HepG2 (cell line): ENCODE data around the gene AP3D1. TPM values are rescaled to one million over a fixed set of nuclear protein-coding genes. Genes with fewer than 3 reads are reported as not detected.

Source experiments
- ATAC-seq: fragments of 200-7000 bp; cut with Tn5 transposase; 3 replicates; pipeline ENCODE4 v1.9.1; 2020; ENCODE audit warnings: mild to moderate bottlenecking, moderate library complexity
- BruUV-seq: library from RNA; stranded (reverse); fragments of 400-500 nt; replicated peaks from 2 replicates; lab custom pipeline; 2021; lab: Mats Ljungman, UMichigan
- CTCF ChIA-PET: fragments of 300-600 bp; formaldehyde crosslinking; extraction: SDS; loops from one replicate; lab custom pipeline; 2021; ENCODE audit warnings: low total read pairs, inconsistent platforms, low intra/inter-chr PET ratio; lab: Yijun Ruan, JAX
- POLR2A ChIA-PET: fragments of 350-600 bp; sonication (Branson Sonifier 250); formaldehyde crosslinking; loops from one replicate; lab custom pipeline; 2020; ENCODE audit warnings: antibody characterized with exemption, inconsistent platforms; lab: Yijun Ruan, JAX
- DNase-seq: peaks from one replicate; pipeline ENCODE4 v3.0.0-alpha.2; 2015; ENCODE audit warnings: low spot score
- FAIRE-seq: peaks from 3 replicates; lab custom pipeline; 2011; peaks lifted over from hg19 to GRCh38; lab: Jason Lieb, UNC
- H2AFZ ChIP-seq: one replicate; pipeline ENCODE4 v1.6.1; 2011; ENCODE audit warnings: low read length, inconsistent platforms
- H3K27ac ChIP-seq: fragments of 300-600 bp; 3 replicates; pipeline ENCODE4 v1.8.0; 2011; ENCODE audit warnings: mixed run types, mild to moderate bottlenecking, mixed read lengths, low read length, inconsistent platforms; ENCODE audit not compliant: insufficient read depth; ENCODE audit errors: extremely low read length
- H3K27me3 ChIP-seq, 2 experiments: fragments of 200-600 bp in 1 of 2; 2 replicates in 1 of 2; 3 replicates in 1 of 2; pipeline versions ENCODE4 v1.6.0 to v1.8.0; 2011; ENCODE audit warnings: low read length in 2 of 2, mild to moderate bottlenecking in 2 of 2, moderate library complexity in 2 of 2, inconsistent platforms in 1 of 2; ENCODE audit not compliant: insufficient read depth in 2 of 2, control insufficient read depth in 1 of 2
- H3K36me3 ChIP-seq, 2 experiments: fragments of 200-600 bp in 1 of 2; replicated peaks in 1 of 2; 2 replicates in 1 of 2; 3 replicates in 1 of 2; pipeline versions ENCODE4 v1.5.1 to v1.8.0; 2011; ENCODE audit warnings: low read length in 2 of 2, inconsistent platforms in 1 of 2; ENCODE audit not compliant: insufficient read depth in 2 of 2, control insufficient read depth in 1 of 2
- H3K4me1 ChIP-seq: 2 replicates; pipeline ENCODE4 v1.5.1; 2012; ENCODE audit warnings: low read length, inconsistent platforms; ENCODE audit not compliant: insufficient read depth
- H3K4me2 ChIP-seq: 2 replicates; pipeline ENCODE4 v1.6.0; 2011; ENCODE audit warnings: low read depth, low read length, inconsistent platforms
- H3K4me3 ChIP-seq, 3 experiments: fragments of 200-600 bp in 1 of 3; sonication (generic), shearing (Covaris generic) in 1 of 3; replicated peaks in 1 of 3; 2 replicates each; pipeline ENCODE4 v1.5.1; 2011 to 2016; ENCODE audit warnings: low read length in 3 of 3, inconsistent platforms in 2 of 3, low read depth in 2 of 3, mild to moderate bottlenecking in 2 of 3, control low read depth in 1 of 3, mixed read lengths in 1 of 3; ENCODE audit not compliant: insufficient read depth in 1 of 3
- H3K79me2 ChIP-seq: one replicate; pipeline ENCODE4 v1.6.1; 2011; ENCODE audit warnings: low read length, inconsistent platforms; ENCODE audit not compliant: insufficient read depth
- H3K9ac ChIP-seq: 2 replicates; pipeline ENCODE4 v1.6.0; 2011; ENCODE audit warnings: mild to moderate bottlenecking, low read depth, low read length, inconsistent platforms; ENCODE audit not compliant: insufficient read depth
- H3K9me3 ChIP-seq: 2 replicates; pipeline ENCODE4 v1.5.1; 2012; ENCODE audit warnings: mild to moderate bottlenecking, low read length
- H4K20me1 ChIP-seq: 2 replicates; pipeline ENCODE4 v1.6.0; 2011; ENCODE audit warnings: inconsistent platforms, mild to moderate bottlenecking, low read length, moderate library complexity; ENCODE audit not compliant: insufficient read depth
- ATM ChIP-seq: fragments of 450-650 bp; IDR thresholded peaks from 2 replicates; pipeline ENCODE4 v1.7.1; 2017; ENCODE audit warnings: mild to moderate bottlenecking, borderline replicate concordance
- MED1 ChIP-seq: sonication (generic); formaldehyde crosslinking; IDR thresholded peaks from 2 replicates; pipeline ENCODE4 v1.4.0; 2020; ENCODE audit warnings: missing genetic modification reagents
- PAX8 ChIP-seq: sonication (generic); formaldehyde crosslinking; IDR thresholded peaks from 2 replicates; pipeline ENCODE4 v1.8.0; 2022; ENCODE audit warnings: mild to moderate bottlenecking, missing genetic modification reagents, borderline replicate concordance
- SP2 ChIP-seq: sonication (generic); formaldehyde crosslinking; IDR thresholded peaks from 2 replicates; pipeline ENCODE4 v1.5.1; 2020; ENCODE audit warnings: mild to moderate bottlenecking, missing genetic modification reagents
- SP5 ChIP-seq: IDR thresholded peaks from 2 replicates; pipeline ENCODE4 v1.6.1; 2016; ENCODE audit warnings: low read depth, borderline replicate concordance
- SPEN ChIP-seq: sonication (generic); formaldehyde crosslinking; IDR thresholded peaks from 2 replicates; pipeline ENCODE4 v1.5.1; 2020; ENCODE audit warnings: low read depth, mild to moderate bottlenecking, missing genetic modification reagents
- SUZ12 ChIP-seq: fragments of 150-350 bp; IDR thresholded peaks from 2 replicates; pipeline ENCODE4 v1.6.1; 2014; ENCODE audit warnings: low read depth, low read length
- THAP11 ChIP-seq: IDR thresholded peaks from 2 replicates; pipeline ENCODE4 v1.6.1; 2016; ENCODE audit warnings: missing biosample characterization, missing genetic modification reagents
- ZMYM4 ChIP-seq: sonication (generic); formaldehyde crosslinking; IDR thresholded peaks from 2 replicates; pipeline ENCODE4 v1.8.1; 2023; ENCODE audit warnings: mild to moderate bottlenecking, missing genetic modification reagents
- ZNF121 ChIP-seq: sonication (generic); formaldehyde crosslinking; IDR thresholded peaks from 2 replicates; pipeline ENCODE4 v1.5.0; 2020; ENCODE audit warnings: mild to moderate bottlenecking, missing genetic modification reagents
- ZNF335 ChIP-seq: sonication (generic); formaldehyde crosslinking; IDR thresholded peaks from 2 replicates; pipeline ENCODE4 v1.4.0; 2020; ENCODE audit warnings: missing genetic modification reagents
- ZNF367 ChIP-seq: sonication (generic); formaldehyde crosslinking; IDR thresholded peaks from 2 replicates; pipeline ENCODE4 v1.4.0; 2020; ENCODE audit warnings: missing genetic modification reagents, borderline replicate concordance
- ZNF431 ChIP-seq: sonication (generic); formaldehyde crosslinking; IDR thresholded peaks from 2 replicates; pipeline ENCODE4 v1.9.0; 2022; ENCODE audit warnings: missing genetic modification reagents, low read depth, mild to moderate bottlenecking, borderline replicate concordance
- ZNF484 ChIP-seq: sonication (generic); formaldehyde crosslinking; IDR thresholded peaks from 2 replicates; pipeline ENCODE4 v1.5.1; 2020; ENCODE audit warnings: mild to moderate bottlenecking, low read depth, missing genetic modification reagents, borderline replicate concordance
- ZNF816 ChIP-seq: sonication (generic); formaldehyde crosslinking; IDR thresholded peaks from 2 replicates; pipeline ENCODE4 v1.8.0; 2022; ENCODE audit warnings: missing genetic modification reagents, mild to moderate bottlenecking, borderline replicate concordance
- ZNF879 ChIP-seq: sonication (generic); formaldehyde crosslinking; IDR thresholded peaks from 2 replicates; pipeline ENCODE4 v1.8.1; 2023; ENCODE audit warnings: missing genetic modification reagents
- WGBS: methylation state at CpG from one replicate; pipeline ENCODE4 v1.1.6; 2017; ENCODE audit warnings: low lambda C conversion rate; 5-methylcytosine and 5-hydroxymethylcytosine counted together
- in situ Hi-C: cut with HindIII; loops from 2 replicates; pipeline ENCODE4 v1.10.0; 2017; ENCODE audit warnings: low pct_unique_long_range_greater_than_20kb; ENCODE audit not compliant: extremely low pct_ligation_motif_present
- intact Hi-C: fragments of 100-400 bp; cut with micrococcal nuclease; formaldehyde crosslinking; loops from one replicate; pipeline ENCODE4 v1.10.0; 2022; ENCODE audit not compliant: unreplicated experiment
- polyA plus RNA-seq, 8 experiments: library from polyadenylated mRNA; depleted of rRNA in 3 of 8; stranded (reverse) in 7 of 8; unstranded in 1 of 8; fragments of >200 nt; fragmentation: Illumina TruSeq in 4 of 8; extraction: Trizol in 4 of 8; gene quantifications; 2 replicates each; pipeline versions ENCODE4 v1.2.1 to v1.2.3, GENCODE V29; 2011 to 2016; ENCODE audit warnings: low read depth in 4 of 8, missing spikeins in 1 of 8, mixed read lengths in 1 of 8; ENCODE audit not compliant: insufficient read depth in 1 of 8
- total RNA-seq, 5 experiments: library from RNA; depleted of rRNA; stranded (reverse); fragments of >200 nt; fragmentation: Illumina TruSeq; extraction: Trizol; gene quantifications; 2 replicates each; pipeline ENCODE4 v1.2.3, GENCODE V29; 2016; ENCODE audit warnings: low read depth in 1 of 5

AP3D1 gene
- total and polyA plus RNA-seq, 2 of the 13 experiments (the other 11 are each of a cell fraction or from before 2014, with no cell fraction given) = 68.0 to 82.6 TPM

GRCh38 chr19:2077833-2078619 is 73.3 kb downstream of the AP3D1 start:
- DNase-seq (no peak), ATAC-seq (no peak), FAIRE-seq (no peak)
- Histone ChIP-seq H3K4me2 (no peak overlapping the region), H3K9ac (no peak overlapping the region), H3K9me3 (no peaks in the 10 kb centered on the region), H3K4me3 (no peak overlapping the region), H3K27me3 (no peaks in the 10 kb centered on the region), H2AFZ (no peak overlapping the region), H3K27ac (no peak overlapping the region), H3K4me1 (0 out of 2 replicates have a peak, but pooled peaks cover 8% of the 10 kb centered on the region), H3K36me3 (peaks cover 11 to 26% of the 10 kb centered on the region in 2 experiments; a peak in 4 of 5 replicates), H3K79me2 (no peaks in the 10 kb centered on the region), H4K20me1 (no peaks in the 10 kb centered on the region)
- ChIA-PET CTCF (no interaction called here), POLR2A (no interaction called here)
- intact Hi-C loops (no loop called here), in situ Hi-C loops (no loop called here)
- BruUV-seq = no TSS peak
- TF ChIP-seq ZNF121 (CRISPR knock-in tag) (0 out of 2 replicates have a peak, but pooled peaks have one; percentile 49), SPEN (CRISPR knock-in tag) (no peak)
- 98% methylated on average over 33 of the region's 44 CpGs for WGBS

GRCh38 chr19:2077398-2077797 is 74.0 kb downstream of the AP3D1 start:
- Histone ChIP-seq H3K4me3 (no peak overlapping the region), H3K4me2 (no peak overlapping the region), H3K27ac (no peak overlapping the region), H3K4me1 (0 out of 2 replicates have a peak, but pooled peaks cover 8% of the 10 kb centered on the region), H3K27me3 (no peaks in the 10 kb centered on the region), H3K9ac (no peak overlapping the region), H4K20me1 (no peaks in the 10 kb centered on the region), H2AFZ (no peak overlapping the region), H3K79me2 (no peaks in the 10 kb centered on the region), H3K36me3 (peaks cover 14 to 26% of the 10 kb centered on the region in 2 experiments; a peak in 4 of 5 replicates), H3K9me3 (no peaks in the 10 kb centered on the region)
- BruUV-seq = no TSS peak
- ChIA-PET POLR2A (no interaction called here), CTCF (no interaction called here)
- in situ Hi-C loops (no loop called here), intact Hi-C loops (no loop called here)
- DNase-seq (no peak), FAIRE-seq (no peak), ATAC-seq (no peak)
- WGBS = 95% methylated on average over 6 of the region's 7 CpGs
- no peak for TF ChIP-seq ZNF816 (CRISPR knock-in tag)
- no peak for TF ChIP-seq PAX8 (CRISPR knock-in tag)
- no peak for TF ChIP-seq ZMYM4 (CRISPR knock-in tag)
- no peak for TF ChIP-seq ZNF335
- no peak for TF ChIP-seq SP2
- no peak for TF ChIP-seq ZNF484 (CRISPR knock-in tag)
- TF ChIP-seq ZNF367 (CRISPR knock-in tag) = no peak
- no peak for TF ChIP-seq SUZ12
- no peak for TF ChIP-seq ZNF431 (CRISPR knock-in tag)
- TF ChIP-seq THAP11 = no peak
- TF ChIP-seq MED1 (CRISPR knock-in tag) = no peak
- no peak for TF ChIP-seq ZNF879 (CRISPR knock-in tag)
- no peak for TF ChIP-seq SP5 (CRISPR knock-in tag)
- no peak for TF ChIP-seq ATM
